Measurements from ENCODE around the gene DDX52. TPM values are rescaled to one million over a fixed set of nuclear protein-coding genes. Genes with fewer than 3 reads are reported as not detected.
"Not testable (repeated sequence)": the region's sequence is repeated elsewhere in the genome, so short reads cannot be mapped to it uniquely, and the experiment has no call there.

DDX52 gene
- total RNA-seq, 1 experiment from 2014 or later = 34.0 TPM

DNA sequence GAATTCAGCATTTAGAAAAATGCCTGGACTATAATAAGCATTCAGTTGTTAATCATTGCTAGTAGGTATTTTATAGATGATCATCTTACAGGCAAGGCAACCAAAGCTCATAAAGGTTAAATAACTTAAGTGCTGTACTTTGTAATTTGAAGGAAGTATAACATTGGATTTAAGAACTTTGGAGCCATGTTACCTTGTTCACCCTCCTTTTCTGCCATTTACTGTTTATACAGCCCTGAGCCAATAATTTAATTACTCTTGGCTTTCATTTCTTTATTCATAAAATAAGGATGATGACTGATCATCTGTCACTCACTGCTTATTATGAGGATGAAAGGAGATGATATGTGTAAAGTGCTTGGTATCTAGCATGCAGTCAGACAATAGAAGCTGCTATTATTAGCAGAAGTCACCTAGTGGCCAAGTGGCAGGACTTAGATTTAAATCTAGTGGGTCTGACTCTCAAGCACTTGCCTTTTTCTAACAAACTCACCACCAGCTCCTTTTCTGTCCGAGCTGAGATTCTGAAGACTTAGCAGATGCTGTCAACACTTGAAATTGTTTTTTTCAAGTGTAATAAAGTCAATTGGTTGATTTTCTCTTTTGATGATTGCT is 18.3 kb upstream of the DDX52 start:
- in situ Hi-C loops (cut with HindIII; ENCODE audit: low pct_unique_long_range_greater_than_20kb, low sequenced_read_pairs) = no loop called here
- DNase-seq (ENCODE audit: low read depth, low spot score) = no peak

- DNase-seq (ENCODE audit: low read depth, low spot score) = no peak
- in situ Hi-C loops (cut with HindIII; ENCODE audit: low pct_unique_long_range_greater_than_20kb, low sequenced_read_pairs) = no loop called here
These were observed 16.7 kb upstream of the DDX52 start for GRCh38 chr17:37659925-37660324.

DNA sequence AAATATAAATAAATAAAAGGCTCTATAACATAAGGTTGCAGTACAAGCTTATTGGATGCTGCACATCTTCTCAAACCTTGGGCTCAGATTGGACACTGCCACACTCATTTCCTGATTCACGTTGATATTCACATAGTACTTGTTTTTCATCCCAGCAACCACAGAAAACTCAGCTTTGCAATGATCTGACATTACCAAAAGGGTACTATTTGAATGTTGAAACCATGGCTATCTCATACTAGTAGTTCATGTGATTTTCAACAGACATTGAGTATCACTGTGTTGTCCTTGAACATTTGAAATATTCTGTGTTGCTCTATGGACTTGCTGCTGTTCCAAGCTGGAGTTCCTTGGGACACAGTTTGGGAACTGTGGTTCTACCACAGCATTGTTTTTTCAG is 14.0 kb upstream of the DDX52 start:
- DNase-seq (ENCODE audit: low read depth, low spot score) = no peak
- in situ Hi-C loops (cut with HindIII; ENCODE audit: low pct_unique_long_range_greater_than_20kb, low sequenced_read_pairs) = no loop called here

DNA sequence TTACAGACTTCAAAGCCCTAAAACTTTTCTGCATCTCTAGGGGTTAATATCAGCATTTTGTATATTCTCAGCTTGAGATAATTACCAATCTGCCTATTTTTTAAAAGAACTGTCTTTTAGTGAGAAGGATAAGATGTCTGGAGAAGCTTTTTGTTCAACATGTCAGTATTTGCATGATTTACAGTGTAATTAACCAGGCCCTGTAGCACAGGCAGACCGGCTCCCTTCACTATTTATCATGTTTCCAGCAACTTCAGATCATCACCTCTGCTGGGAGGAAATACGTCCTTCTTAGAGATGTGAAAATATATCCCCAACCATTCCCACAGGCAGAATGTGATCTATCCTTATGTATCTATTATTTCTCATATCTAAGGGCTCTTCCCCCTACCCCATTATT is 8.6 kb upstream of the DDX52 start:
- no peak for DNase-seq (ENCODE audit: low read depth, low spot score)
- in situ Hi-C loops (cut with HindIII; ENCODE audit: low pct_unique_long_range_greater_than_20kb, low sequenced_read_pairs) = no loop called here

DNA sequence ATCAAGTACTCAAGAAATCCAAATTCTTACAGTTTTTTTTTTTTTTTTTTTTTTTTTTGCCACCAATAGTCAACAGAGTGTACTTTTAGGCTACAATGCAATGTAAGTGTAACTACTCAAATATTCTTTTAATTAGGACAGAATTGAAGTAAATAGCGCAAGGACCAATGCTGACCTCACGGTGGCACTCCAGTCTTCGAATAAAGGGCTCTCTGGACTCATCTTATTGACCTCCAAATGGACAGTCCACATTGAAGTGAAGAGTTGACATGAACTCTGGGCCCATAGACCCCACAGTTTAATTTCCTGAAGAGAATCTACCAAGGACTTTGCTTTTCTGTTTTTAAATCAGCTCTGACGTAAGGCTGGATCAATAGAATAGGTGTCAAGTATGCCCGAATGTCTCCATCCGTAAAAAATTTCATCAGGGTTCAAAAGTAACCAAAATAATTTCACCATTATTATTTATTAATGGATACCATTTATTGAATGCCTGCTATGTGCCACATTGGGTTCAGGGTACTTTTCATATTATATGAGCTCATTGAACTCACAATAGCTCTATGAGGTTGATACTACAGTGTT is 7.3 kb upstream of the DDX52 start:
- peak; percentile 70 for DNase-seq (ENCODE audit: low read depth, low spot score)
- in situ Hi-C loops (cut with HindIII; ENCODE audit: low pct_unique_long_range_greater_than_20kb, low sequenced_read_pairs) = no loop called here

- in situ Hi-C loops (cut with HindIII; ENCODE audit: low pct_unique_long_range_greater_than_20kb, low sequenced_read_pairs) = no loop called here
- DNase-seq (ENCODE audit: low read depth, low spot score) = no peak
These were observed 5.3 kb upstream of the DDX52 start for GRCh38 chr17:37648555-37648954.

- in situ Hi-C loops (cut with HindIII; ENCODE audit: low pct_unique_long_range_greater_than_20kb, low sequenced_read_pairs) = no loop called here
- no peak for DNase-seq (ENCODE audit: low read depth, low spot score)
These were observed 4.6 kb upstream of the DDX52 start for GRCh38 chr17:37647856-37648255.

GRCh38 chr17:37643869-37644268 is 623 bp upstream of the DDX52 start:
- DNase-seq (ENCODE audit: low read depth, low spot score) = no peak
- in situ Hi-C loops (cut with HindIII; ENCODE audit: low pct_unique_long_range_greater_than_20kb, low sequenced_read_pairs) = no loop called here

DNA sequence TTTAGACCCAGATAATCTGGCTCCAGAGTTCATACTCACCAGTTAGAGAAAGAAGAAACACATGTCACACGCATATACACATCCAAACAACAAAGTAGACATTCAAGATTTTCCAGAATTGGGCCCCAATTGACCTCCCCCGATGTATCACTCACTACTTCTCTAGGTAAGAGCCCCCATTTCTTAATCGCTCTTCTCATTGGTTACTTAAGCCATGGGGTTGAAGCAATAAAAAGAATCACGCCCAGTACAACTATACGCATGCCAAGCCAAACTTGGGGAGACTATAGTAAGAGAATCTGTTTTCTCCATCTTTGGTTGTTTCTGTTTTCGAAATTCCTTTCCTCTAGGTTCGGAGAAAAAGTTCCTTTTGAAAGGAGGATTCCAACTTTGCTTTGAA is 565 bp downstream of the DDX52 start:
- DNase-seq (ENCODE audit: low read depth, low spot score) = peak; percentile 23
- in situ Hi-C loops (cut with HindIII; ENCODE audit: low pct_unique_long_range_greater_than_20kb, low sequenced_read_pairs) = no loop called here

GRCh38 chr17:37640015-37640414 is 3.2 kb downstream of the DDX52 start:
- DNase-seq (ENCODE audit: low read depth, low spot score) = no peak
- in situ Hi-C loops (cut with HindIII; ENCODE audit: low pct_unique_long_range_greater_than_20kb, low sequenced_read_pairs) = no loop called here

- in situ Hi-C loops (cut with HindIII; ENCODE audit: low pct_unique_long_range_greater_than_20kb, low sequenced_read_pairs) = no loop called here
- no peak for DNase-seq (ENCODE audit: low read depth, low spot score)
These were observed 5.3 kb downstream of the DDX52 start for GRCh38 chr17:37637956-37638355.

GRCh38 chr17:37616430-37616829 is 26.8 kb downstream of the DDX52 start:
- DNase-seq (ENCODE audit: low read depth, low spot score); in situ Hi-C loops (cut with HindIII; ENCODE audit: low pct_unique_long_range_greater_than_20kb, low sequenced_read_pairs): not testable (repeated sequence)

GRCh38 chr17:37614823-37615222 is 28.4 kb downstream of the DDX52 start:
- in situ Hi-C loops (cut with HindIII; ENCODE audit: low pct_unique_long_range_greater_than_20kb, low sequenced_read_pairs) = no loop called here
- no peak for DNase-seq (ENCODE audit: low read depth, low spot score)

DNA sequence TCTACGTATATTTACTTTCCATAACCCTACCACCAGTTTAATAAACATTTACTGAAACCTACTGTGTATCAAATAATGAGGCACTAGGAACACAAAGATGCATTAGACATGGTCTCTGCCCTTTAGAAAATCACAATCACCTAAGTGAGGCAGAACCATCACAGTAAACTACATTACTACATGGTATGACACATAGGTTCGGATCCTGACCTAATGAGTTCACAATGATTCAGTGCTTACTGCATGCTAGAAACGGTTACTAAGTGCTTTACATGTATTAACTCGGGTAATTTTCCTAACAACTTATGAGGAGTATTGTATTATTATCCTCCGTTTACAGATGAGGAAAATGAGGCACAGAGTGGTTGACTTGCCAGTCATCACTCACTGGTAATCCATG is 28.9 kb downstream of the DDX52 start:
- no peak for DNase-seq (ENCODE audit: low read depth, low spot score)

GRCh38 chr17:37610971-37611370 is 32.3 kb downstream of the DDX52 start:
- peak; percentile 69 for DNase-seq (ENCODE audit: low read depth, low spot score)
- in situ Hi-C loops (cut with HindIII; ENCODE audit: low pct_unique_long_range_greater_than_20kb, low sequenced_read_pairs) = no loop called here

More for the DNA sequence above, 28.9 kb downstream of the DDX52 start:
- in situ Hi-C loops (cut with HindIII; ENCODE audit: low pct_unique_long_range_greater_than_20kb, low sequenced_read_pairs) = no loop called here

DNA sequence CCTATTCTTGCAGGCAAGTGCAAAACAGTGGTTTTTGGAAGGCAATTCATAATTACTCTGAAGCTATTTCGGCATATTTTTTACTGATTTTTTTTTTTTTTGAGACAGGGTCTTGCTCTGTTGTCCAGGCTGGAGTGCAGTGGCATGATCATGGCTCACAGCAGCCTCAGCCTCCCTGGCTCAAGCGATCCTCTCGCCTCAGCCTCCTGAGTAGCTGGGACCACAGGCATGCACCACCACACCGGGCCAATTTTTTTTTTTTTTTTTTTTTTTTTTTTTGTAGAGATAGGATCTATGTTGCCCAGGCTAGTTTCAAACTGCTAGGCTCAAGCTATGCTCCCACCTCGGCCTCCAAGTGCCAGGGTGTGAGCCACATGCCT is 33.2 kb downstream of the DDX52 start:
- in situ Hi-C loops (cut with HindIII; ENCODE audit: low pct_unique_long_range_greater_than_20kb, low sequenced_read_pairs) = not testable (repeated sequence)

DNA sequence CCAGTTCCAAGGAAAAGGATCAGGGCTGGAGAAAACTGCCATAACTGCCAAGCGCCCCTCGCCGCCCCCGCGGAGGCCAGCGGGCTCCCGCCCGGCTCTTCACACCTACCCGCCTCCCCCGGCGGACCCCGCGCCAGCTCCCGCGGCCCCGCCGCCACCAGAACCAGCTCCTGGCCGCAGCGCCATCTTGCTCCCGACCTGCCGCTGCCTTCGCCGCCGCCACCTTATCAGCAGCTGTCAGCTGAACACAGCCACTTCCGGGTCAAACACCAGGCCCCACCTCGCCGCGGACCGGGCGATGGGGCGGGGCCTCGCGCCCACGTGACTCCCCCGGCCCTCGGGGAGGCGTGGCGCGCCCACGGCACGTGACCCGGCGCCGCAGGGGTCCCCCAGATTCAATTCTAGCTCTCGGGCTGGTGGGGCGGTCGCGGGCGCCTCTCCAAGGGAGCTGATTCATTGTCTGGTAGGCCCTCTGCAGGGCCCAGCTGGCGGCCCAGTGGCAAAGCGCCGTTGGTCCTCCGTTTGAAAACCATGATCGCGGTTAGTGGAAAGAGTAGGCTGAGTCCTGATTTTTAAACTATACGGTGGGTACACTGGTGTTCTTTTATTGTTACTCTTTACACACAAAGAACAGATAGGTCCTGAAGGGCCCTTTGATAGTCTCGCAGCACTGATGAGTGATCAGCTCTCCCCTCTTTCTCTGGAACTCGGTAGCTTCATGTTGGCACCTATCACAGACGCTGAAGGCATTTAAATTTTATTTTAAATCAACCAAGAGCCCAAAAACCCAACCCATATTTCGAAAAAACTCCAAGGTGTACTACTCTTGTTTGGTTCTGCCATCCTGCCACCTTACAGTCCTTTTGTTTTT is 33.8 kb downstream of the DDX52 start, which contains the start of gene SYNRG:
SYNRG (minus strand) TSS at position 249 of the 871 bp plus-strand sequence; CDS start at position 186, 63 bp downstream.
- DNase-seq (ENCODE audit: low read depth, low spot score) = peak; percentile 93
- in situ Hi-C loops (cut with HindIII; ENCODE audit: low pct_unique_long_range_greater_than_20kb, low sequenced_read_pairs) = no loop called here

More for the DNA sequence above, 33.2 kb downstream of the DDX52 start:
- DNase-seq (ENCODE audit: low read depth, low spot score) = not testable (repeated sequence)

GRCh38 chr17:37608351-37609169 is 34.7 kb downstream of the DDX52 start:
- peak; percentile 35 for DNase-seq (ENCODE audit: low read depth, low spot score)
- in situ Hi-C loops (cut with HindIII; ENCODE audit: low pct_unique_long_range_greater_than_20kb, low sequenced_read_pairs) = no loop called here

Data from SK-MEL-5 (cell line).